Karpas-422 (cell line): ENCODE measurements around the gene METTL25. TPM values are rescaled to one million over a fixed set of nuclear protein-coding genes. Genes with fewer than 3 reads are reported as not detected.

ENCODE experiments used
- DNase-seq: peaks from one replicate; pipeline ENCODE4 v3.0.0-alpha.2; 2015
- H2AFZ ChIP-seq: fragments of 200-600 bp; sonication (generic); 2 replicates; pipeline ENCODE4 v1.6.1; 2014; ENCODE audit warnings: antibody characterized with exemption, low read length, mixed read lengths
- H3K27ac ChIP-seq: fragments of 200-600 bp; sonication (generic); 2 replicates; pipeline ENCODE4 v1.5.1; 2014; ENCODE audit warnings: mild to moderate bottlenecking, low read length, moderate library complexity
- H3K27me3 ChIP-seq: fragments of 200-600 bp; sonication (generic); 2 replicates; pipeline ENCODE4 v1.6.1; 2014; ENCODE audit warnings: low read length, mixed read lengths
- H3K36me3 ChIP-seq: fragments of 200-600 bp; sonication (generic); 2 replicates; pipeline ENCODE4 v1.6.1; 2014; ENCODE audit warnings: low read length, mixed read lengths; ENCODE audit not compliant: insufficient read depth
- H3K4me1 ChIP-seq: fragments of 200-600 bp; sonication (generic); 2 replicates; pipeline ENCODE4 v1.6.1; 2014; ENCODE audit warnings: mild to moderate bottlenecking, low read length, mixed read lengths
- H3K4me2 ChIP-seq: fragments of 200-600 bp; sonication (generic); 2 replicates; pipeline ENCODE4 v1.6.1; 2014; ENCODE audit warnings: low read length, low read depth, mild to moderate bottlenecking; ENCODE audit not compliant: poor library complexity, severe bottlenecking
- H3K4me3 ChIP-seq: fragments of 200-600 bp; sonication (generic); 2 replicates; pipeline ENCODE4 v1.5.1; 2014; ENCODE audit warnings: mild to moderate bottlenecking, antibody characterized with exemption, low read length, mixed read lengths
- H3K79me2 ChIP-seq: fragments of 200-600 bp; sonication (generic); 2 replicates; pipeline ENCODE4 v1.6.1; 2014; ENCODE audit warnings: mild to moderate bottlenecking, low read length, mixed read lengths
- H3K9ac ChIP-seq: fragments of 200-600 bp; sonication (generic); 2 replicates; pipeline ENCODE4 v1.6.0; 2014; ENCODE audit warnings: low read length
- H3K9me2 ChIP-seq: fragments of 200-600 bp; sonication (generic), shearing (Covaris generic); replicated peaks from 2 replicates; pipeline ENCODE4 v1.6.0; 2014; ENCODE audit warnings: mild to moderate bottlenecking, low read length, moderate library complexity; ENCODE audit not compliant: insufficient read depth
- H3K9me3 ChIP-seq: fragments of 300-700, 200-600 bp; sonication (generic); 2 replicates; pipeline ENCODE4 v1.6.1; 2014; ENCODE audit warnings: low read length, mixed read lengths
- H4K20me1 ChIP-seq: fragments of 200-600 bp; sonication (generic); 2 replicates; pipeline ENCODE4 v1.6.1; 2014; ENCODE audit warnings: mild to moderate bottlenecking, antibody characterized with exemption, low read length, low read depth; ENCODE audit not compliant: insufficient read depth
- total RNA-seq: library from RNA; depleted of rRNA; stranded (reverse); fragments of >200 nt; shearing (Covaris generic); gene quantifications from 2 replicates; pipeline ENCODE4 v1.2.3, GENCODE V29; 2014; ENCODE audit warnings: low replicate concordance; rRNA removed

The METTL25 gene
- 15.9 and 31.6 TPM in 2 replicates for total RNA-seq

- Histone ChIP-seq H3K79me2 (peaks cover 63% of the 10 kb centered on the region), H3K27ac (peak within 1 kb of the TSS; percentile 78), H2AFZ (peak within 1 kb of the TSS; percentile 93; the same call in 1 of the 2 replicates), H3K9me2 (no peaks in the 10 kb centered on the region), H3K27me3 (no peaks in the 10 kb centered on the region), H3K9me3 (no peaks in the 10 kb centered on the region), H3K9ac (peak within 1 kb of the TSS; percentile 95), H3K36me3 (peaks cover 22% of the 10 kb centered on the region; the same call in 1 of the 2 replicates), H3K4me2 (peak within 1 kb of the TSS; percentile 85), H4K20me1 (peaks cover 19% of the 10 kb centered on the region; the same call in 1 of the 2 replicates), H3K4me1 (peaks cover 43% of the 10 kb centered on the region), H3K4me3 (peak within 1 kb of the TSS; percentile 97)
- DNase-seq: peak; percentile 99
These were observed at the start of gene METTL25, which contains the start of gene CCDC59 for GRCh38 chr12:82358200-82359114. Gene METTL25 (plus strand): TSS chr12:82358529. CDS start chr12:82358566, 37 bp downstream. Gene CCDC59 (minus strand): TSS chr12:82358387. CDS start chr12:82358376, 11 bp downstream.

- no peaks in the 10 kb centered on the region for H3K79me2 ChIP-seq
- no peaks in the 10 kb centered on the region for H4K20me1 ChIP-seq
- H3K4me2 ChIP-seq: no peak overlapping the region
- no peaks in the 10 kb centered on the region for H3K9me2 ChIP-seq
- H3K4me3 ChIP-seq: no peak overlapping the region
- no peaks in the 10 kb centered on the region for H3K27me3 ChIP-seq
- H3K27ac ChIP-seq: no peak overlapping the region
- no peak for DNase-seq
- no peaks in the 10 kb centered on the region for H3K9me3 ChIP-seq
- no peaks in the 10 kb centered on the region for H3K4me1 ChIP-seq
- no peak overlapping the region for H2AFZ ChIP-seq
- no peaks in the 10 kb centered on the region for H3K36me3 ChIP-seq
- no peak overlapping the region for H3K9ac ChIP-seq
These were observed 43.9 kb upstream of the METTL25 start for GRCh38 chr12:82314406-82314892.

- Histone ChIP-seq H4K20me1 (no peaks in the 10 kb centered on the region), H3K9ac (no peak overlapping the region)
These were observed 39.1 kb upstream of the METTL25 start for GRCh38 chr12:82319276-82319675.

GRCh38 chr12:82325540-82326336 lies 32.6 kb upstream of the METTL25 start:
- no peaks in the 10 kb centered on the region for H3K9me3 ChIP-seq
- H3K36me3 ChIP-seq: no peaks in the 10 kb centered on the region
- H3K27me3 ChIP-seq: no peaks in the 10 kb centered on the region
- H3K9ac ChIP-seq: no peak overlapping the region
- H3K9me2 ChIP-seq: no peaks in the 10 kb centered on the region
- H3K4me2 ChIP-seq: no peak overlapping the region
- no peak overlapping the region for H2AFZ ChIP-seq
- no peaks in the 10 kb centered on the region for H3K79me2 ChIP-seq
- no peak for DNase-seq
- H3K27ac ChIP-seq: no peak overlapping the region
- no peaks in the 10 kb centered on the region for H3K4me1 ChIP-seq
- no peaks in the 10 kb centered on the region for H4K20me1 ChIP-seq
- no peak overlapping the region for H3K4me3 ChIP-seq

More at GRCh38 chr12:82319276-82319675, 39.1 kb upstream of the METTL25 start:
- H3K4me3 ChIP-seq: no peak overlapping the region
- DNase-seq: no peak
- no peak overlapping the region for H3K4me2 ChIP-seq
- no peaks in the 10 kb centered on the region for H3K4me1 ChIP-seq
- H3K79me2 ChIP-seq: no peaks in the 10 kb centered on the region
- no peak overlapping the region for H3K27ac ChIP-seq
- H3K27me3 ChIP-seq: no peaks in the 10 kb centered on the region
- no peak overlapping the region for H2AFZ ChIP-seq
- H3K36me3 ChIP-seq: no peaks in the 10 kb centered on the region
- no peaks in the 10 kb centered on the region for H3K9me3 ChIP-seq
- no peaks in the 10 kb centered on the region for H3K9me2 ChIP-seq

- H3K9me3 ChIP-seq: no peaks in the 10 kb centered on the region
- H3K27me3 ChIP-seq: no peaks in the 10 kb centered on the region
- no peak overlapping the region for H3K4me3 ChIP-seq
- no peak overlapping the region for H3K4me2 ChIP-seq
- H3K27ac ChIP-seq: no peak overlapping the region
- no peaks in the 10 kb centered on the region for H3K9me2 ChIP-seq
- no peak overlapping the region for H3K9ac ChIP-seq
- no peaks in the 10 kb centered on the region for H3K4me1 ChIP-seq
- peak; percentile 69 for DNase-seq
- H4K20me1 ChIP-seq: no peaks in the 10 kb centered on the region
- H3K79me2 ChIP-seq: no peaks in the 10 kb centered on the region
- no peaks in the 10 kb centered on the region for H3K36me3 ChIP-seq
- H2AFZ ChIP-seq: no peak overlapping the region
These were observed 31.3 kb upstream of the METTL25 start for GRCh38 chr12:82326905-82327503.

GRCh38 chr12:82327861-82328260 lies 30.5 kb upstream of the METTL25 start:
- H3K27me3 ChIP-seq: no peaks in the 10 kb centered on the region
- no peak overlapping the region for H3K4me2 ChIP-seq
- no peaks in the 10 kb centered on the region for H3K36me3 ChIP-seq
- no peak overlapping the region for H3K4me3 ChIP-seq
- H3K9me2 ChIP-seq: no peaks in the 10 kb centered on the region
- no peaks in the 10 kb centered on the region for H3K9me3 ChIP-seq
- no peaks in the 10 kb centered on the region for H3K79me2 ChIP-seq
- H3K27ac ChIP-seq: no peak overlapping the region
- H3K9ac ChIP-seq: no peak overlapping the region
- no peaks in the 10 kb centered on the region for H3K4me1 ChIP-seq
- no peak overlapping the region for H2AFZ ChIP-seq
- H4K20me1 ChIP-seq: no peaks in the 10 kb centered on the region
- no peak for DNase-seq

GRCh38 chr12:82329508-82329907 lies 28.8 kb upstream of the METTL25 start:
- Histone ChIP-seq H3K27ac (no peak overlapping the region), H4K20me1 (no peaks in the 10 kb centered on the region), H3K4me2 (no peak overlapping the region), H3K9me3 (no peaks in the 10 kb centered on the region), H3K9ac (no peak overlapping the region), H3K27me3 (no peaks in the 10 kb centered on the region), H3K36me3 (no peaks in the 10 kb centered on the region), H3K4me3 (no peak overlapping the region), H3K4me1 (no peaks in the 10 kb centered on the region), H2AFZ (no peak overlapping the region), H3K79me2 (no peaks in the 10 kb centered on the region), H3K9me2 (no peaks in the 10 kb centered on the region)
- DNase-seq: no peak
